ENCODE measurements around the gene OR5B12.
A peak's percentile ranks its signal among the peaks of the same experiment; 100 is the strongest.

Gene OR5B12

DNA sequence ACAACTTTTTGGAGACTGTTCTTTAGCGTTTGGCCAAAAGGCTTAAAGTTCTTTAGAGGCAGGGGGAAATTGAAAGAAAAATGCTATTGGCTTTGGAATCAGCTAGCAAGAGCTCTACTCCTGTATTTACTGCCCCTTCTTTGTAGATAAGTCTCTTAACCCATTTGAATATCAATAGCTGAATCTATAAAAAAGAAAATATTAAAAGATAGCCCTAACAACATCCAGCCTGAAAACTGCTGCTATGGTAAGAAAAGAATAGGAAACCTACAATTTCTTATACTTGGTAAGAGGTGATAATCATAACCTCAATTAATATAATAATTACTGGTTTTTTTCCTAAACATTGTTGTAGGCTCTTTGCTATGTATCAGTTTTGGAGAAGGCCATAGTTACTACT is at the start of gene OR5B12:
Gene OR5B12, minus strand, starts transcription at position 101 of the 400 bp plus-strand sequence. CDS start 2,085 bp downstream, outside the sequence.
- Mint-ChIP-seq H3K27ac (no peak within 1 kb of the TSS), H3K9me3 (peaks cover 8% of the 10 kb centered on the region), H3K36me3 (peaks cover 3% of the 10 kb centered on the region), H3K4me1 (no peaks in the 10 kb centered on the region), H3K27me3 (peaks cover 9% of the 10 kb centered on the region), H3K4me3 (no peak within 1 kb of the TSS)
- DNase-seq (ENCODE audit: low spot score in 2 of 2): no peak
- no peak for ATAC-seq (ENCODE audit: low read depth)

GRCh38 chr11:58490827-58491226 is 48.8 kb upstream of the OR5B12 start:
- ATAC-seq (ENCODE audit: low read depth) (no peak), DNase-seq (ENCODE audit: low spot score in 2 of 2) (no peak)
- Mint-ChIP-seq H3K27me3 (no peaks in the 10 kb centered on the region), H3K4me3 (no peak overlapping the region), H3K4me1 (no peaks in the 10 kb centered on the region), H3K9me3 (no peaks in the 10 kb centered on the region), H3K27ac (no peak overlapping the region), H3K36me3 (no peaks in the 10 kb centered on the region)

GRCh38 chr11:58487170-58487569 is 45.1 kb upstream of the OR5B12 start:
- no peaks in the 10 kb centered on the region for H3K4me1 Mint-ChIP-seq
- no peaks in the 10 kb centered on the region for H3K9me3 Mint-ChIP-seq
- H3K27ac Mint-ChIP-seq: no peak overlapping the region
- no peaks in the 10 kb centered on the region for H3K36me3 Mint-ChIP-seq
- DNase-seq (ENCODE audit: low spot score in 2 of 2) (no peak), ATAC-seq (ENCODE audit: low read depth) (no peak)
- no peaks in the 10 kb centered on the region for H3K27me3 Mint-ChIP-seq
- no peak overlapping the region for H3K4me3 Mint-ChIP-seq

GRCh38 chr11:58485961-58486360 is 43.9 kb upstream of the OR5B12 start:
- Mint-ChIP-seq H3K4me1 (no peaks in the 10 kb centered on the region), H3K27ac (no peak overlapping the region), H3K4me3 (no peak overlapping the region), H3K27me3 (no peaks in the 10 kb centered on the region), H3K9me3 (no peaks in the 10 kb centered on the region), H3K36me3 (no peaks in the 10 kb centered on the region)
- ATAC-seq (ENCODE audit: low read depth) (no peak), DNase-seq (ENCODE audit: low spot score in 2 of 2) (no peak)

GRCh38 chr11:58471892-58472291 is 29.9 kb upstream of the OR5B12 start:
- no peaks in the 10 kb centered on the region for H3K4me1 Mint-ChIP-seq
- no peak for DNase-seq (ENCODE audit: low spot score in 2 of 2)
- no peak for ATAC-seq (ENCODE audit: low read depth)
- no peaks in the 10 kb centered on the region for H3K36me3 Mint-ChIP-seq
- H3K9me3 Mint-ChIP-seq: peaks cover 18% of the 10 kb centered on the region
- H3K27ac Mint-ChIP-seq: no peak overlapping the region
- peaks cover 8% of the 10 kb centered on the region for H3K27me3 Mint-ChIP-seq
- no peak overlapping the region for H3K4me3 Mint-ChIP-seq

- Mint-ChIP-seq H3K4me3 (no peak overlapping the region), H3K27ac (no peak overlapping the region)
- no peak for DNase-seq (ENCODE audit: low spot score in 2 of 2)
Measured at GRCh38 chr11:58466293-58466692, 24.3 kb upstream of the OR5B12 start.

GRCh38 chr11:58465690-58466089 is 23.7 kb upstream of the OR5B12 start:
- H3K27ac Mint-ChIP-seq: no peak overlapping the region
- peaks cover 3% of the 10 kb centered on the region for H3K9me3 Mint-ChIP-seq
- DNase-seq (ENCODE audit: low spot score in 2 of 2): no peak
- H3K36me3 Mint-ChIP-seq: no peaks in the 10 kb centered on the region
- no peak for ATAC-seq (ENCODE audit: low read depth)
- no peaks in the 10 kb centered on the region for H3K4me1 Mint-ChIP-seq
- H3K4me3 Mint-ChIP-seq: no peak overlapping the region
- H3K27me3 Mint-ChIP-seq: peaks cover 1% of the 10 kb centered on the region

More at GRCh38 chr11:58466293-58466692, 24.3 kb upstream of the OR5B12 start:
- Mint-ChIP-seq H3K36me3 (no peaks in the 10 kb centered on the region), H3K27me3 (peaks cover 1% of the 10 kb centered on the region), H3K4me1 (no peaks in the 10 kb centered on the region), H3K9me3 (peaks cover 3% of the 10 kb centered on the region)
- no peak for ATAC-seq (ENCODE audit: low read depth)

DNA sequence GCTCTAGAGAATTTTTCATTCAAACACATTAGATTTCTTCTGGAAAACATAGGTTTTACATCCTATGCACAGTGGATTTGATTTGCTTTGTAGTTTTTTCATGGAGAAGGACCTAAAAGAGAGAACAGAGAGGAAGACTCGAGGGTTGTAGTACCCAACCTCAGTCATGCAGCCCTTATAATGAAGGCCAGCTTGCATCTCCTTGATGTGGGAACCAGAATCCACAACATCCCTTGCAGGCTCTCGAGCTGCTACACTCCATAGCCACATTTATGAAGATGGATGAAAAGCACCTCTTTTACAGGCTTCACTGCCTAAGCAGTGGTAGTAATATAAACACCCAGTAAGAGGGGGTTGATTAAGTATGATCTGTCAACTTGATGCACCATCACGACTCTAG is 9.5 kb upstream of the OR5B12 start:
- no peak overlapping the region for H3K4me3 Mint-ChIP-seq
- no peaks in the 10 kb centered on the region for H3K4me1 Mint-ChIP-seq

GRCh38 chr11:58446294-58446693 is 4.3 kb upstream of the OR5B12 start:
- H3K9me3 Mint-ChIP-seq: peaks cover 11% of the 10 kb centered on the region
- DNase-seq (ENCODE audit: low spot score in 2 of 2) (no peak), ATAC-seq (ENCODE audit: low read depth) (no peak)
- H3K4me1 Mint-ChIP-seq: no peaks in the 10 kb centered on the region
- H3K36me3 Mint-ChIP-seq: peaks cover 3% of the 10 kb centered on the region
- no peak overlapping the region for H3K27ac Mint-ChIP-seq
- H3K4me3 Mint-ChIP-seq: no peak overlapping the region
- peaks cover 6% of the 10 kb centered on the region for H3K27me3 Mint-ChIP-seq

More for the DNA sequence above, 9.5 kb upstream of the OR5B12 start:
- DNase-seq (ENCODE audit: low spot score in 2 of 2) (no peak), ATAC-seq (ENCODE audit: low read depth) (no peak)
- Mint-ChIP-seq H3K9me3 (peaks cover 5% of the 10 kb centered on the region), H3K36me3 (no peaks in the 10 kb centered on the region), H3K27me3 (peaks cover 3% of the 10 kb centered on the region), H3K27ac (no peak overlapping the region)

DNA sequence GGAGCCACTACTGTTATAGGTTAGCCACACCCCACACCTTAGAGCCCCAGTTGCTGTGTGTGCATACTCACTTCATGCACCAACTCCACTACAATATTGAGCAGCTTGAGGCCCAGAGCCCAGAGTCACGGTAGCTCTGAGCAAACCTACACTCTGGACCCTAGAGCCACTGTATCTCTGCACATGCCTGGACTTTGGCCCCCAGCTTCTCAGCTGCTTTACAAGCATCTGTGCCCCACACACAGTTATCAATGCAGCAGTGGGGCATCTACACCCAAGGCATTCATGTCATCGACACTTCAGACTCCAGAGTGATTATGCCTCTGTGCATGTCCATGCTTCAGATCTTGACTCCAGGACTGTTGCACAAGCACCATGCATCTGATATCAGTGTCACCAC is 2.3 kb upstream of the OR5B12 start:
- H3K4me3 Mint-ChIP-seq: no peak overlapping the region
- no peaks in the 10 kb centered on the region for H3K4me1 Mint-ChIP-seq
- H3K27me3 Mint-ChIP-seq: peaks cover 8% of the 10 kb centered on the region
- ATAC-seq (ENCODE audit: low read depth) (no peak), DNase-seq (ENCODE audit: low spot score in 2 of 2) (no peak)
- H3K36me3 Mint-ChIP-seq: peaks cover 3% of the 10 kb centered on the region
- no peak overlapping the region for H3K27ac Mint-ChIP-seq
- peaks cover 9% of the 10 kb centered on the region for H3K9me3 Mint-ChIP-seq

DNA sequence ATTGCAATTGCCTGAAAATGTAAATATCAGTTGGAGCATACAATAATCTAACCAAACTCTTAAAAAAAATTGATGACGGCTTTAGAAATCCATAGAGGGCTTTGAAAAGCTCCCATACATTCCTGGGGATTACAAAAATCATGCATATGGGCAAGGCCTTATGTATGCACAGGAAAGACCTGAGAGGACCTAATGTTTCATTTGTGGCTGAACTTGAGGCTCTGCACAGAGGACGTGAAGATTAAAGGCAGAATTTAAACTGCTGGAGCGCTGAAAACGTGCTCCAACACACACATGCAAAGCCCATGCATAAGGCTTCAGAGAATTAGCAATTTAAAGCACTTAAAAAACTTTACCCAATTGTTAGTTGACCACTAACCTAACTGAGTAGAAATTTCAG is 3.5 kb downstream of the OR5B12 start:
- Mint-ChIP-seq H3K27ac (no peak overlapping the region), H3K4me1 (peaks cover 3% of the 10 kb centered on the region), H3K27me3 (peaks cover 5% of the 10 kb centered on the region), H3K4me3 (no peak overlapping the region), H3K36me3 (no peaks in the 10 kb centered on the region), H3K9me3 (no peaks in the 10 kb centered on the region)
- ATAC-seq (ENCODE audit: low read depth): no peak
- no peak for DNase-seq (ENCODE audit: low spot score in 2 of 2)

DNA sequence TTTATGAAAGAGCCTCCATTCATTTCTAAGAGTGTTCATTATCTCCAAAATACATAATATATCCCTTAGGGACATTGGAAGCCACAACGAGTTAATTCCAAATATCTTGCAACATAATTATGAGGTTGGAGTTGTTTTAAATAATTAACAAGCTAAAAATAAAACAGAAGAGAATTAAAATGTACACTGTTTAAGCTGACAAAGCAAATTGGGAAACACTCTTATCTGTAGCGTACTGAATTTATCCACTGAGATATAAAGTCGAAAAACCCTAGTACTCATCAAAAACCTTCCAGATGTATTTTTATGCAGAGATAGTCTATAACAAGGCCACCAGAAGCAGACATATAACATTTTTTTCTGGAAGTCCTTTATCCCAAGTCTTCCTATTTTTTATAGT is 7.8 kb downstream of the OR5B12 start:
- Mint-ChIP-seq H3K9me3 (peaks cover 4% of the 10 kb centered on the region), H3K36me3 (no peaks in the 10 kb centered on the region), H3K4me1 (peaks cover 4% of the 10 kb centered on the region), H3K27ac (no peak overlapping the region), H3K27me3 (peaks cover 6% of the 10 kb centered on the region), H3K4me3 (no peak overlapping the region)
- ATAC-seq (ENCODE audit: low read depth) (no peak), DNase-seq (ENCODE audit: low spot score in 2 of 2) (no peak)

DNA sequence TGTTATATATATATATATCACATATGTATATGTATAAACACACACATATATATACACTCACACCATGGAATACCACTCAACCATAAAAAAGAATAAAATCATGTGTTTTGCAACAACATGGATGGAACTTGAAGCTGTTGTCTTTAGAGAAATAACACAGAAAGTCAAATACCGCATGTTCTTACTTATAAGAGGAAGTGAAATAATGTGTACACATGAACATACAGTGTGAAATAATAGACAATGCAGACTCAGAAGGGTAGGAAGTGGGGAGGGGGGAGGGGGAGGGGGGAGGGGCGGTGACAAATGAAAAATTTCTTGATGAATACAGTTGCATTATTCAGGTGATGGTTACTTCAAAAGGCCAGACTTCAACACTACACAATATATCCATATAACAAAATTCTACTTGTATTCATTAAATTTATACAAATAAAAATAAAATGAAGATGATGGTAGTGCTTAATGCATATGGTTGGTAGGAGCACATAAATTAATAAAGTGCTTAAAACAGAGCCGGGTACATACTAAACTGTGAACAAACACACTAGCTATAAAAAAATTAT is 8.3 kb downstream of the OR5B12 start:
- peaks cover 4% of the 10 kb centered on the region for H3K27me3 Mint-ChIP-seq
- H3K9me3 Mint-ChIP-seq: peaks cover 7% of the 10 kb centered on the region
- DNase-seq (ENCODE audit: low spot score in 2 of 2) (no peak), ATAC-seq (ENCODE audit: low read depth) (peak; percentile 47)
- peaks cover 4% of the 10 kb centered on the region for H3K4me1 Mint-ChIP-seq
- no peak overlapping the region for H3K27ac Mint-ChIP-seq
- no peak overlapping the region for H3K4me3 Mint-ChIP-seq
- no peaks in the 10 kb centered on the region for H3K36me3 Mint-ChIP-seq

- Mint-ChIP-seq H3K4me1 (peaks cover 4% of the 10 kb centered on the region), H3K27ac (no peak overlapping the region), H3K4me3 (no peak overlapping the region), H3K9me3 (peaks cover 8% of the 10 kb centered on the region), H3K27me3 (peaks cover 10% of the 10 kb centered on the region), H3K36me3 (no peaks in the 10 kb centered on the region)
- no peak for ATAC-seq (ENCODE audit: low read depth)
- DNase-seq (ENCODE audit: low spot score in 2 of 2): no peak
Measured at GRCh38 chr11:58429273-58429672, 12.8 kb downstream of the OR5B12 start.

- no peaks in the 10 kb centered on the region for H3K36me3 Mint-ChIP-seq
- peaks cover 8% of the 10 kb centered on the region for H3K9me3 Mint-ChIP-seq
- H3K4me1 Mint-ChIP-seq: no peaks in the 10 kb centered on the region
- ATAC-seq (ENCODE audit: low read depth) (no peak), DNase-seq (ENCODE audit: low spot score in 2 of 2) (no peak)
- peaks cover 10% of the 10 kb centered on the region for H3K27me3 Mint-ChIP-seq
- no peak within 1 kb of the TSS for H3K4me3 Mint-ChIP-seq
- H3K27ac Mint-ChIP-seq: no peak within 1 kb of the TSS
Measured at GRCh38 chr11:58428021-58428420, 14.0 kb downstream of the OR5B12 start, which contains the start of gene OR5B2. Gene OR5B2 (minus strand): TSS chr11:58428121. CDS start chr11:58423261, 4,860 bp downstream.
